GM19397 (cell line): ENCODE data around the gene TXLNG.

Experiments
- ATAC-seq: cut with Tn5 transposase; IDR thresholded peaks from one replicate; pipeline ENCODE4 v1.9.1; 2021; ENCODE audit warnings: mild to moderate bottlenecking, moderate library complexity; ENCODE audit not compliant: unreplicated experiment

TXLNG gene

DNA sequence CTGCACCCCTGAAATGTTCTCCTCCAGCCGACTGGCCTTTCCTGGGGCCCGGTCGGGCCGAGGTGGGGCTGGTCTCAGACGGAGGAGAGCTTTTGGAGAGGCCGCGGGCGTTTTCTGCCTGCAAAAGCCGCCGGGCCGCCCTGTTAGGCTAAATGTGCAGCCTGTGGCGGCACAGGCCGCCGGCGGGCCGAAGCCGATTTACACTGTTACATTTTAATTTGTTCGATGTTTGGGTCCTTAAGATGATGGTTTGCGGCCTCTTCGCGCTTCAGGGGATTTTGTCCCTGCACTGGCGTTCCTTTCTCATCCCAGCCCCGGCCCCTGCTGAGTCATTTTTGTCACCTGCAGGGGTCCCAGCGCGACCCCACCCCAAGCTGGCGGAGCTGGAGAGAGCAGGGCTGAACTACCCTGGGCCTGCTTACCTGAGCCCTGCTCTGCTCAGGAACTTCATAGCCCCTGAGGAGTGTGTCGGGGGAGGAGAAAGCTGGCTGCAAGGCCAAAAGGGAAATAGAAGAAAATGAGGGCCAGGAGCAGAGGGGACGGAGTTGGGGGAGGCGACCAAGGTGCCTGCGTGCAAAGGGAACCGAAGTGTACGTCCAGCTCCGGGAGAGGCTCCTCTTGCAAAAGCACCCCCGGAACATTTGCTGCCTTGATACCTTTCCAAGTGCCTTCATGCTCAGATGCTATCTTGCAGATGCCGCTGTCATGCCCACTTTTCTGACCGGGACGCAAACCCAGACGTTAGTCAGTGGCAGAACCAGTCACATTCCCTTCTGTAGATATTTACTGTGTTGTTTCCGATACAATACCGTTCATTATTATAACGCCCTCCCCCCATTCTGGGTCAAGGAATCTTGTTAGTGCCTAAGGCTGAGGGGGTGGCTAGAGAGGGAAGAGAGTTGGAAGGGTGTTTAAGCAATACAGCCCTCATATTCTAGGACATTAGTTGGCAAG lies 84.9 kb downstream of the TXLNG start:
- peak; percentile 2 for ATAC-seq

DNA sequence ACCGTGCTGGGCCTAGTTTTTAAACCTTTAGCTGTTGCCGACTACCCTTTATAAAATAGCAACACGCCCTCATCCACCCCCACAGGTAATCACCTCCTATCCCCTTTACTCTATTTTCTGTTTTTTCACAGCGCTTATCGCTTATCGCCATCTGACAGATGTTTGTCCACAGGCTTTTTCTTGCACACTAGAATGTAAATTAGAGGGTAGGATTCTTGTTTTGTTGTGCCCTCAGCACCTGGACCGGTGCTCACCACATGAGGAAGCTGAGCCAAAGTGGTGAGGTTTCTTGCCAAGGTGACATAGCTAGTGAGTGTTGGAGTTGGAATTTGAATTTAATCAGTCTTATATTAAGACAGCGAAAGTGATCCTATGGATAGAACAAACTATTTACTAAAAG lies 86.8 kb downstream of the TXLNG start:
- no peak for ATAC-seq

DNA sequence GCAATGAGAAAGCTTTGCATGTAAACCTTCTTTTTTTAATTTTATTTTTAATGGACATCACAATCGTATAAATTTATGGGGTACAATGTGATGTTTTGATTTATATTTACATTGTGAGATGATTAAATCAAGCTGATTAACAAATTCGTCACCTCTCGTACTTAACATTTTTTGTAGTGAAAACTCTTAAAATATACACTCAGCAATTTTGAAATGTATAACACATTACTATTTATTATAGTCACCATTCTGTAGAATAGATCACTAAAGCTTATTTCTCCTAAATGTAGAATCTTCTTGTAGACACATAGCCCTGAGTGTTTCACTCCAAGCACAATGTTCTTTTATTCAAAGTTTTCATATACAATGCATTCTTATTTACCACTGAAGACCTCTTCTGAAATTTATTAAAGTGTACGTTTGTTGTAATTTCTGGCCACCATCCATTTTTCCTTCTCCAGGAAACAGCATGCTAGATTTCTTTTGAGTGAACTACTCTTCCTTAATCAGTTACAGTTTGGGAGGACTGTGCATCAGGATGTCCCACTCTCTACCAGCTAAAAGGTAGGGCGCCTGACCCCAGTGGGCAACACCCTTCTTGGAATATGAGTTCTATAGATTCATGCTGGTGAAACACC lies 88.3 kb downstream of the TXLNG start:
- ATAC-seq = no peak

DNA sequence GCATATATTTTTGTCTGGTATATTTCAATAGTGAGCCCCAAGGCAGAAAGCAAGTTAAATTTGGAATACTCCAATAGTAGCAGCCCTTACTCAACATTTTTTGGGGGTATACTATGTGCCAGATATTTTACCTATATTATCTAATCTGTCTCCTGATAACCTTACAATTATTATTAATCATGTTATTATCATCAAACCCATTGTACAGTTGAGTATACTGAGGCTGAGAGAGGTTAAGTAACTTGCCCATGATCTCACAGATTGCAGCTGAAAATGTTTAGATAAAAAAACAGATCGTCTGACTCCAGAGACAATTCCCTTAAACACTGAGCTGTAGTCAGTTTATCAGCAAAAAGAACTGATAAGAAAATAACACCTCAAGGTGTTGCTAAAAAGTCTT lies 90.4 kb downstream of the TXLNG start:
- no peak for ATAC-seq

DNA sequence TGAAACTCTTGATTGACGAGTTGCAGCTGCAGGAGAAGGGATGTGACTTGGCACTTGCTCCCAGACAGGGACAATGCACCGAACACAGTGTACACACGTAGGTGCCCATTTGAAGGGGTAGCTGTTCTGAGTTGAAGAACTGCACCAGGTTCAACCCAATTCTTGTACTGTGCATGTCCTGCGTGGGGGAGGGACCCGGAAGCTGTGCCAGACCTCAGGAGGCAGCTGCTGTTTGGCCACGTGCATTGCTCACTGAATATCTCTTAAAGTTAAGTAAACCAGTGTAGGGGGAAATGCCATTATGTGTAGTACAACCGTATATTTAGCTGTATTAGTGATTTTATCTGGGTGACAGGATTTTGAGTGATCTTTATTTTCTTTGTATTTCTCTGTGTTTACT lies 95.9 kb downstream of the TXLNG start:
- ATAC-seq = no peak

DNA sequence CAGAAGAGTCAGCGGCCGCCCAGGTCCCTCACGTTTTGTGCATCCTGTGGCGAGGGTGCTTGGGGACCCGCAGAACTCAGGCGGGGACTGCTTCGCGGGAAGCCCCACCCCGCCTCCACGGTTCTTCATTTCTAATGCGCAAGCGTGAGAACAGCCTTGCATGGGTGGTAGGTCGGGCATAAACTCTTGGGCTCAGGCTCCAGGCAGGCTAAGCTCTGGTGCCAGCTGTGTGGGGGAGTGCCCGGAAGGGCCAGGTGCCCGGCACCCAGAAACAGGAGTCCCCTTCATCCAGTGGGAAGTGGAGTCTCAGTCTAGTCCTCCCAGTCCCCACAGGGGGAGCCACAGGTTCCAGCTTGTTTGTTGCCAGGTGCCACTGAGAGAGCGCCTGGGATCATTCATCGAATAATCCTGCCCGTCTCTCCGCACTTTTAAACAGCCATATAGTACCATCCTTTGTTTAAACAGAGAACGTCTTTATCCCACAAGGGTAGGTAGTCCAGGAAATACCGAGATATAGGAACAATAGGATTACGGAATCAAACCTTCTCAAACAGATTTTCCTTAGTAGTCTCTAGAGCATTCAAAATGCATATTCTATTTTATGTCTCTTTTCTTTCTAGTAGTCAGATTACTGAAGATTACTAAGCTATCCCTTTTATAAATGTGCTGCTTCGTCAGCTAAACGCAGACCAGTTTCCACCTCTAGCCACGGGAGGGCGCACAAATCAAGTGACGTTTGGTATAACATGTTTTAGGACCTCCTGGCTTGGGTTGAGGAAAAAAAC lies 96.6 kb downstream of the TXLNG start:
- peak; percentile 60 for ATAC-seq

DNA sequence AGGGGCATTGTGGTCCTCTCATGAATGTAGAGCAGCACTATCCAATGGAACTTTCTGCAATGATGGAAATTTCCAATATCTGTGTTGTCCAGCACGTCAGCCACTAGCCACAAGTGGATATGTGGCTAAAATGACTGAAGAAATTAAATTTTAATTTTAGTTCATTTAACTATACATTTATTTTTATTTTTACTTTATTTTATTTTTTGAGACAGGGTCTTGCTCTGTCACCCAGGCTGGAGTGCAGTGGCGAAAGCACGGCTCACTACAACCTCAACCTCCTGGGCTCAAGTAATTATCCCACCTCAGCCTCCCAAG lies 97.2 kb downstream of the TXLNG start:
- ATAC-seq = no peak

DNA sequence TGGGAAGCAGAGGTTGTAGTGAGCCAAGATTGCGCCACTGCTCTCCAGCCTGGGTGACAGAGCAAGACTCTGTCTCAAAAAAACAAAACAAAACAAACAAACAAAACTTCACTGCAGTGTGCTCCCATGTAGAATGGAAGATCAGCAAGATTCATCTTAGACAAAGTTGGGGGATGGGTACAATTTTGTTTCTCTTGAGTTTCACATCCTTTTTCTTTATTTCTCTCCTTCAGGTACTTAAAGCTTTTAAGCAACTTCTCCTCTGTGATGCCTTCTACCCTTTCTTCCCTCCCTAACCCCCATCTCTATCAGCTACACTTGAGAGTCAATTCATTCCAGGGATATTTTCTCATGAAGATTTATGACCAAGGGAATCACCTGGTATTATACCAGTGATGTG lies 99.4 kb downstream of the TXLNG start:
- no peak for ATAC-seq

DNA sequence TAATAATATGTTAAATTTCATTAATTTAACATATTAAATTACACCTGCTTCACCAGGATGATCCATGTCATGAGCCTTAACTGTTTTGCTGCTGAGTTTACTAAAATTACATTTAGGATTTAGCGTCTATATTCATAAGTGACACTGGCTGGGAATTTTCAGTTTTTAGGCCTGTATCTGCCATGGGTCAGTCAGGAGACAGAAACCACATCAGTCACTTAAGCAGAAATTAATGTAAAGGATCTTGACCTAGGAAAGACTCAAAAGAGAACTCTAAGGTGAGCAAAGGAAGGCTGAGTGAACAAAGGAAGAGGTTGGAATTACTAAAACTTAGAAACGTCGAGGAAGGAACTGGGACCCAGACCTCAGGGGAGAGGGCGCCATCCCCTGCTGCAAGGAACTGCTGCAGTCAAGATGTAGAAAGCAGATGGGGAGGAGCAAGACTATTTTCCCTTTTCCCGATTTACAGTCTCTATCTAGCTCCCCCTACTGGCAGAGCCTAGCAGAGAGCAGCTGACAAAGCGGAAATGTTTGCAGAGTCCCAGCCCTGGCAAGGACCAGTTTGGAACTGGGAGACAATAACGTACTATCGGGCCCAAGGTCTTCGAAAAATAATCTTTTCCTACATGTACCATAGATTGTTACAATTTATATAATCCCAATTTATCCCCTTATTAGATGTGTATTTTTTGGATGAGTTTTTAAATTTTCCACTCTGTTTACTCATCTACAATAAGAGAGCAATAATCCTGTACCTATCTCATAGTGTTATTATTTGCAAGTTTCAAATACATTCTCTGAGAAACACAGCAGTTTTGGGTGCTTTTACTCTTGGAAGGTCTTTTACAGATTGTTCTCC lies 106.5 kb downstream of the TXLNG start:
- ATAC-seq = peak; percentile 73
